HUDEP-2 (cell line): ENCODE data around the gene AGPAT4.
"Not testable (repeated sequence)": the region's sequence is repeated elsewhere in the genome, so short reads cannot be mapped to it uniquely, and the experiment has no call there.

Experiments used
- DNase-seq, 76 experiments: peaks; one replicate each; lab custom pipeline; 2025; ENCODE audit not compliant: unreplicated experiment in 76 of 76; lab: John Stamatoyannopoulos, UW

The AGPAT4 gene

GRCh38 chr6:161127071-161127740 lies 146.7 kb downstream of the AGPAT4 start:
- DNase-seq, result no peak

- DNase-seq, result no peak
Observed at GRCh38 chr6:161125591-161125990, 148.3 kb downstream of the AGPAT4 start.

GRCh38 chr6:161123319-161123718 lies 150.5 kb downstream of the AGPAT4 start:
- DNase-seq, result not testable (repeated sequence)

- DNase-seq, result no peak
Observed at GRCh38 chr6:161117942-161118341, 155.9 kb downstream of the AGPAT4 start.

GRCh38 chr6:161117308-161117707 lies 156.6 kb downstream of the AGPAT4 start:
- no peak for DNase-seq

GRCh38 chr6:161116554-161116953 lies 157.3 kb downstream of the AGPAT4 start:
- no peak for DNase-seq

GRCh38 chr6:161115468-161115867 lies 158.4 kb downstream of the AGPAT4 start:
- DNase-seq, result no peak

- DNase-seq, result no peak
Observed at GRCh38 chr6:161111261-161111660, 162.6 kb downstream of the AGPAT4 start.

- no peak for DNase-seq
Observed at GRCh38 chr6:161110028-161110779, 163.7 kb downstream of the AGPAT4 start.

GRCh38 chr6:161109366-161109765 lies 164.5 kb downstream of the AGPAT4 start:
- DNase-seq, result no peak

GRCh38 chr6:161108916-161109315 lies 164.9 kb downstream of the AGPAT4 start:
- no peak for DNase-seq

- DNase-seq, result no peak
Observed at GRCh38 chr6:161107779-161108730, 165.8 kb downstream of the AGPAT4 start.

- DNase-seq, result no peak
Observed at GRCh38 chr6:161105408-161105807, 168.5 kb downstream of the AGPAT4 start.

GRCh38 chr6:161104966-161105365 lies 168.9 kb downstream of the AGPAT4 start:
- DNase-seq, result no peak

- DNase-seq, result no peak
Observed at GRCh38 chr6:161103475-161103874, 170.4 kb downstream of the AGPAT4 start.

GRCh38 chr6:161101517-161101916 lies 172.3 kb downstream of the AGPAT4 start:
- DNase-seq, result no peak

GRCh38 chr6:161100072-161100471 lies 173.8 kb downstream of the AGPAT4 start:
- no peak for DNase-seq

- no peak for DNase-seq
Observed at GRCh38 chr6:161095916-161096315, 177.9 kb downstream of the AGPAT4 start.

- no peak for DNase-seq
Observed at GRCh38 chr6:161094955-161095354, 178.9 kb downstream of the AGPAT4 start.

- no peak for DNase-seq
Observed at GRCh38 chr6:161091972-161092701, 181.7 kb downstream of the AGPAT4 start.
